H1 (cell line): ENCODE data around the gene ZNF366. TPM values are rescaled to one million over a fixed set of nuclear protein-coding genes. Genes with fewer than 3 reads are reported as not detected.
A peak's percentile ranks its signal among the peaks of the same experiment; 100 is the strongest.

Source experiments
- CTCF ChIA-PET: fragments of 300-600 bp; sonication (Branson Sonifier 250); formaldehyde crosslinking; loops from one replicate; lab custom pipeline; 2021; ENCODE audit not compliant: partially characterized antibody; lab: Charles Lee
- POLR2A ChIA-PET: fragments of 300-600 bp; sonication (Branson Sonifier 250); formaldehyde crosslinking; loops from one replicate; lab custom pipeline; 2021; ENCODE audit warnings: inconsistent platforms; ENCODE audit not compliant: partially characterized antibody; lab: Charles Lee
- DNase-seq, 2 experiments: peaks; one replicate each; pipeline versions ENCODE4 v3.0.0 to v3.0.0-alpha.2; 2010 to 2022; ENCODE audit warnings: low spot score in 2 of 2, low read depth in 1 of 2, mixed read lengths in 1 of 2
- FAIRE-seq: peaks from 2 replicates; lab custom pipeline; 2011; peaks lifted over from hg19 to GRCh38; lab: Jason Lieb, UNC
- H2AFZ ChIP-seq: 2 replicates; pipeline ENCODE4 v1.8.1; 2012; ENCODE audit warnings: low read length, inconsistent platforms
- H2AK5ac ChIP-seq: 2 replicates; pipeline ENCODE4 v1.6.1; 2013; ENCODE audit warnings: low read depth, low read length
- H2BK120ac ChIP-seq: replicated peaks from 2 replicates; pipeline ENCODE3; 2013; ENCODE audit warnings: low read depth, low read length, inconsistent platforms
- H2BK12ac ChIP-seq: 2 replicates; pipeline ENCODE4 v1.6.1; 2013; ENCODE audit warnings: low read depth, low read length
- H2BK15ac ChIP-seq: 2 replicates; pipeline ENCODE4 v1.6.1; 2013; ENCODE audit warnings: low read length
- H2BK20ac ChIP-seq: 2 replicates; pipeline ENCODE4 v1.6.1; 2013; ENCODE audit warnings: low read length
- H2BK5ac ChIP-seq: 2 replicates; pipeline ENCODE4 v1.6.1; 2013; ENCODE audit warnings: low read depth, low read length
- H3K14ac ChIP-seq: 2 replicates; pipeline ENCODE4 v1.6.1; 2013; ENCODE audit warnings: inconsistent platforms; ENCODE audit not compliant: insufficient read length
- H3K18ac ChIP-seq: 2 replicates; pipeline ENCODE4 v1.6.1; 2013; ENCODE audit warnings: low read length; ENCODE audit errors: extremely low read depth
- H3K23ac ChIP-seq: 2 replicates; pipeline ENCODE4 v1.6.1; 2013; ENCODE audit warnings: inconsistent platforms; ENCODE audit not compliant: insufficient read length
- H3K23me2 ChIP-seq: 2 replicates; pipeline ENCODE4 v1.6.1; 2013; ENCODE audit warnings: low read depth, low read length
- H3K27ac ChIP-seq: 2 replicates; pipeline ENCODE4 v1.6.1; 2011; ENCODE audit warnings: low read depth, low read length, inconsistent platforms
- H3K27me3 ChIP-seq, 4 experiments: replicated peaks in 1 of 4; 1 replicate in 1 of 4; 2 replicates in 3 of 4; pipeline versions ENCODE4 v1.6.1 to v1.8.1; 2011 to 2013; ENCODE audit warnings: low read length in 3 of 4, mild to moderate bottlenecking in 3 of 4, inconsistent platforms in 2 of 4, mixed read lengths in 2 of 4, moderate library complexity in 1 of 4; ENCODE audit not compliant: control insufficient read depth in 3 of 4, insufficient read depth in 3 of 4; ENCODE audit errors: extremely low read depth in 1 of 4
- H3K36me3 ChIP-seq, 4 experiments: 2 replicates each; pipeline versions ENCODE4 v1.6.1 to v1.8.1; 2011 to 2013; ENCODE audit warnings: mild to moderate bottlenecking in 4 of 4, low read length in 3 of 4, moderate library complexity in 2 of 4, control low read depth in 1 of 4, inconsistent platforms in 1 of 4; ENCODE audit not compliant: insufficient read depth in 4 of 4, control insufficient read depth in 2 of 4
- H3K4ac ChIP-seq: replicated peaks from 2 replicates; pipeline ENCODE3; 2013; ENCODE audit warnings: low read length, low read depth, mixed read lengths, inconsistent platforms; ENCODE audit not compliant: insufficient read length
- H3K4me1 ChIP-seq, 4 experiments: replicated peaks in 1 of 4; 1 replicate in 1 of 4; 2 replicates in 3 of 4; pipeline versions ENCODE4 v1.6.1 to v1.8.1; 2011 to 2013; ENCODE audit warnings: low read length in 3 of 4, inconsistent platforms in 2 of 4, mixed read lengths in 1 of 4; ENCODE audit not compliant: insufficient read depth in 4 of 4, control insufficient read depth in 3 of 4
- H3K4me2 ChIP-seq, 2 experiments: 2 replicates each; pipeline versions ENCODE4 v1.6.1 to v1.8.1; 2011 to 2013; ENCODE audit warnings: low read depth in 2 of 2, low read length in 2 of 2, control low read depth in 1 of 2, inconsistent platforms in 1 of 2, mild to moderate bottlenecking in 1 of 2; ENCODE audit not compliant: insufficient read depth in 1 of 2
- H3K4me3 ChIP-seq, 4 experiments: fragments of 200-600, 300-600 bp in 1 of 4; sonication (generic), shearing (Covaris generic), sonication (Bioruptor Twin) in 1 of 4; 2 replicates each; pipeline versions ENCODE4 v1.5.1 to v1.8.1; 2011 to 2016; ENCODE audit warnings: low read length in 4 of 4, low read depth in 3 of 4, control low read depth in 2 of 4, inconsistent platforms in 2 of 4, mild to moderate bottlenecking in 2 of 4, mixed read lengths in 1 of 4, moderate library complexity in 1 of 4; ENCODE audit not compliant: insufficient read depth in 2 of 4; ENCODE audit errors: extremely low read depth in 1 of 4
- H3K56ac ChIP-seq: replicated peaks from 2 replicates; pipeline ENCODE3; 2013; ENCODE audit warnings: low read depth, mild to moderate bottlenecking, mixed read lengths, low read length, inconsistent platforms; ENCODE audit not compliant: insufficient read length
- H3K79me1 ChIP-seq: 2 replicates; pipeline ENCODE4 v1.6.1; 2013; ENCODE audit warnings: low read depth, low read length, control low read depth
- H3K79me2 ChIP-seq, 2 experiments: 2 replicates each; pipeline versions ENCODE4 v1.6.1 to v1.8.1; 2012 to 2013; ENCODE audit warnings: low read length in 2 of 2, mild to moderate bottlenecking in 2 of 2, inconsistent platforms in 1 of 2; ENCODE audit not compliant: insufficient read depth in 2 of 2, control insufficient read depth in 1 of 2
- H3K9ac ChIP-seq, 4 experiments: replicated peaks in 1 of 4; 1 replicate in 1 of 4; 2 replicates in 3 of 4; pipeline versions ENCODE4 v1.6.1 to v1.8.1; 2011 to 2013; ENCODE audit warnings: low read depth in 3 of 4, low read length in 3 of 4, control low read depth in 2 of 4, mild to moderate bottlenecking in 2 of 4, moderate library complexity in 2 of 4, inconsistent platforms in 1 of 4; ENCODE audit errors: extremely low read depth in 1 of 4
- H3K9me3 ChIP-seq, 2 experiments: 2 replicates each; pipeline versions ENCODE4 v1.6.1 to v1.8.1; 2012 to 2013; ENCODE audit warnings: mild to moderate bottlenecking in 2 of 2, moderate library complexity in 2 of 2, control low read depth in 1 of 2, inconsistent platforms in 1 of 2, low read depth in 1 of 2, low read length in 1 of 2, mixed read lengths in 1 of 2; ENCODE audit not compliant: insufficient read depth in 2 of 2
- H4K20me1 ChIP-seq, 2 experiments: replicated peaks in 1 of 2; 2 replicates each; pipeline versions ENCODE3 to v1.8.1; 2011 to 2013; ENCODE audit warnings: inconsistent platforms in 2 of 2, low read length in 2 of 2, mild to moderate bottlenecking in 1 of 2; ENCODE audit not compliant: insufficient read depth in 2 of 2, control insufficient read depth in 1 of 2
- H4K5ac ChIP-seq: 2 replicates; pipeline ENCODE4 v1.6.1; 2013; ENCODE audit warnings: low read length, low read depth, mixed read lengths, inconsistent platforms; ENCODE audit not compliant: insufficient read length
- H4K8ac ChIP-seq: 2 replicates; pipeline ENCODE4 v1.8.0; 2013; ENCODE audit warnings: mild to moderate bottlenecking, moderate library complexity, low read length, inconsistent platforms; ENCODE audit not compliant: insufficient read depth; ENCODE audit errors: extremely low read depth
- H4K91ac ChIP-seq: replicated peaks from 2 replicates; pipeline ENCODE3; 2013; ENCODE audit warnings: low read length, mixed read lengths, inconsistent platforms; ENCODE audit not compliant: insufficient read length
- ATF2 ChIP-seq: IDR thresholded peaks from 2 replicates; pipeline ENCODE4 v1.6.1; 2012; ENCODE audit warnings: low read length, inconsistent platforms
- CTBP2 ChIP-seq: IDR thresholded peaks from 2 replicates; pipeline ENCODE4 v1.7.0; 2011; ENCODE audit warnings: borderline replicate concordance, mild to moderate bottlenecking, moderate library complexity, mixed read lengths, low read length; ENCODE audit not compliant: insufficient read depth, insufficient read length
- E2F6 ChIP-seq: IDR thresholded peaks from 2 replicates; pipeline ENCODE4 v1.6.1; 2012; ENCODE audit warnings: inconsistent platforms
- GTF2F1 ChIP-seq: IDR thresholded peaks from 2 replicates; pipeline ENCODE4 v1.6.1; 2012; ENCODE audit warnings: low read depth, low read length, improper control_type of control experiment, borderline replicate concordance
- JUND ChIP-seq: IDR thresholded peaks from 2 replicates; pipeline ENCODE4 v1.6.1; 2011; ENCODE audit warnings: mild to moderate bottlenecking, improper control_type of control experiment, low read length
- RNF2 ChIP-seq: fragments of 200-900, 300-1000 bp; sonication (generic); IDR thresholded peaks from 2 replicates; pipeline ENCODE4 v1.7.1; 2016; ENCODE audit warnings: borderline replicate concordance, low read depth, mild to moderate bottlenecking, antibody characterized with exemption, low read length; ENCODE audit not compliant: poor library complexity, severe bottlenecking; ENCODE audit errors: missing control alignments
- SIN3A ChIP-seq, 2 experiments: IDR thresholded peaks in 1 of 2; conservative IDR thresholded peaks in 1 of 2; 2 replicates each; pipeline ENCODE4 v1.6.1; 2011 to 2012; ENCODE audit warnings: low read length in 2 of 2, improper control_type of control experiment in 1 of 2, low read depth in 1 of 2, mild to moderate bottlenecking in 1 of 2
- SP4 ChIP-seq: IDR thresholded peaks from 2 replicates; pipeline ENCODE4 v1.6.1; 2012; ENCODE audit warnings: low read length, inconsistent platforms
- SRF ChIP-seq: IDR thresholded peaks from 2 replicates; pipeline ENCODE4 v1.6.1; 2011; ENCODE audit warnings: mild to moderate bottlenecking, low read depth, low read length, moderate library complexity
- TCF12 ChIP-seq: IDR thresholded peaks from 2 replicates; pipeline ENCODE4 v1.6.1; 2011; ENCODE audit warnings: low read depth, mild to moderate bottlenecking, low read length
- WGBS, 2 experiments: shearing (Covaris generic) in 1 of 2; methylation state at CpG; one replicate each; pipeline versions ENCODE4 v1.1.6 to v1.1.7; 2013 to 2015; ENCODE audit warnings: low lambda C conversion rate in 2 of 2, mixed read lengths in 2 of 2, inconsistent platforms in 1 of 2, low coverage in 1 of 2, missing lambda C conversion rate in 1 of 2; ENCODE audit not compliant: insufficient replicate concordance in 2 of 2, insufficient coverage in 1 of 2, insufficient read length in 1 of 2; ENCODE audit errors: extremely low coverage in 1 of 2, missing lambda C conversion rate in 1 of 2; 5-methylcytosine and 5-hydroxymethylcytosine counted together
- polyA plus RNA-seq, 7 experiments: library from polyadenylated mRNA; depleted of rRNA in 3 of 7; stranded (reverse) in 5 of 7; unstranded in 2 of 7; fragments of >200 nt in 5 of 7; fragments of 200-250 nt in 2 of 7; gene quantifications; 1 replicate in 5 of 7; 2 replicates in 1 of 7; 4 replicates in 1 of 7; pipeline versions ENCODE4 v1.2.1 to v1.2.3, GENCODE V29; 2011 to 2013; ENCODE audit warnings: missing spikeins in 2 of 7, mixed read lengths in 2 of 7
- total RNA-seq: library from RNA; stranded (reverse); fragmentation: NEBNext Ultra II Directional; extraction: Animal tissue kit (Norgen Biotek cat#: 25700); gene quantifications from 2 replicates; pipeline ENCODE4 v1.2.1, GENCODE V29; 2021

Gene ZNF366
- total and polyA plus RNA-seq, 2 of the 8 experiments (the other 6 are each of a cell fraction or from before 2014, with no cell fraction given) = not detected

- FAIRE-seq = no peak
- H4K8ac ChIP-seq = no peak overlapping the region
- DNase-seq = no peak
- 0 out of 2 replicates have a peak overlapping the region, but pooled peaks have one; percentile 49 for H2BK20ac ChIP-seq
- no peak overlapping the region for H3K4ac ChIP-seq
- H3K79me1 ChIP-seq = no peaks in the 10 kb centered on the region
- no peak overlapping the region for H3K56ac ChIP-seq
- no peak overlapping the region for H2AK5ac ChIP-seq
- H4K5ac ChIP-seq = no peak overlapping the region
- POLR2A ChIA-PET = no interaction called here
- H2BK5ac ChIP-seq = no peak overlapping the region
- no peak overlapping the region for H3K4me3 ChIP-seq
- no peak overlapping the region for H2AFZ ChIP-seq
- CTCF ChIA-PET = interaction anchor here (1.6 to 1.8 kb wide), 2 partner anchors 10 to 70 kb away, joined by 4 to 8 read pairs; no protein-coding TSS in a partner anchor
- H3K23ac ChIP-seq = no peak overlapping the region
- no peaks in the 10 kb centered on the region for H4K20me1 ChIP-seq
- WGBS, 2 experiments = 87% methylated on average over 4 of the region's 4 CpGs; no CpG with 5 or more reads in 1 of the 2 experiments
- H3K23me2 ChIP-seq = no peaks in the 10 kb centered on the region
- H3K14ac ChIP-seq = no peak overlapping the region
- no peaks in the 10 kb centered on the region; a peak in 1 of 7 replicates for H3K27me3 ChIP-seq
- no peaks in the 10 kb centered on the region for H3K36me3 ChIP-seq
- no peak overlapping the region for H3K18ac ChIP-seq
- no peak overlapping the region for H3K27ac ChIP-seq
- peaks cover 0 to 6% (median 1%) of the 10 kb centered on the region in 4 experiments; a peak in 2 of 7 replicates for H3K4me1 ChIP-seq
- H2BK15ac ChIP-seq = no peak overlapping the region
- H2BK12ac ChIP-seq = no peak overlapping the region
- no peak overlapping the region for H4K91ac ChIP-seq
- H3K4me2 ChIP-seq = no peak overlapping the region
- H3K9ac ChIP-seq = no peak overlapping the region
- no peak overlapping the region for H2BK120ac ChIP-seq
- no peaks in the 10 kb centered on the region for H3K9me3 ChIP-seq
- H3K79me2 ChIP-seq = no peaks in the 10 kb centered on the region
- TF ChIP-seq SIN3A (conservative IDR thresholded peaks at IDR 0.05 in 1 of 2, IDR thresholded peaks at IDR 0.05 in 1 of 2; ENCODE audit: low read depth in 1 of 2, low read length in 2 of 2) (no peak), SP4 (no peak), GTF2F1 (no peak), E2F6 (no peak), CTBP2 (no peak), RNF2 (no peak), TCF12 (no peak), ATF2 (no peak), JUND (no peak), SRF (no peak)
These were observed 53.9 kb downstream of the ZNF366 start for GRCh38 chr5:72453246-72453775.
